Tibial artery (tissue), 4 donors: ENCODE results near the gene RBM10.

ENCODE experiments used
- DNase-seq, 2 donors: peaks; one replicate each; pipeline ENCODE4 v3.0.0-alpha.2; 2019
- H3K27ac ChIP-seq, 2 donors: fragments of 200-600 bp; sonication (generic) in 1 of 2; 1 replicate in 1 of 2; 2 replicates in 1 of 2; pipeline ENCODE4 v1.5.1; 2018 to 2019; ENCODE audit warnings: mild to moderate bottlenecking in 1 of 2
- H3K27me3 ChIP-seq, 2 donors: fragments of 200-600 bp; sonication (generic) in 1 of 2; one replicate each; pipeline versions ENCODE4 v1.5.1 to v1.6.0; 2016 to 2019
- H3K36me3 ChIP-seq, 3 donors: fragments of 200-600 bp; sonication (generic) in 2 of 3; one replicate each; pipeline ENCODE4 v1.5.1; 2016 to 2019; ENCODE audit warnings: mild to moderate bottlenecking in 2 of 3
- H3K4me1 ChIP-seq, 4 donors: fragments of 200-600 bp; sonication (generic) in 2 of 4; 1 replicate in 3 of 4; 2 replicates in 1 of 4; pipeline ENCODE4 v1.5.1; 2016 to 2019
- H3K4me3 ChIP-seq, 2 donors: fragments of 200-600 bp; sonication (generic) in 1 of 2; 1 replicate in 1 of 2; 2 replicates in 1 of 2; pipeline ENCODE4 v1.5.1; 2018 to 2019; ENCODE audit warnings: mild to moderate bottlenecking in 2 of 2
- H3K9me3 ChIP-seq, 3 donors: fragments of 200-600 bp; sonication (generic) in 1 of 3; one replicate each; pipeline ENCODE4 v1.5.1; 2016 to 2019
- CTCF ChIP-seq, 2 experiments: fragments of 200-600 bp in 1 of 2; fragments of 450-650 bp in 1 of 2; IDR thresholded peaks; one replicate each; pipeline ENCODE4 v1.5.1; 2017 to 2019; ENCODE audit warnings: antibody characterized with exemption in 2 of 2, mild to moderate bottlenecking in 1 of 2, moderate library complexity in 1 of 2
- intact Hi-C: fragments of 100-400 bp; cut with DNase I; formaldehyde crosslinking; loops from one replicate; pipeline ENCODE4 v1.15.0; 2023; ENCODE audit warnings: low total_unique reads

RBM10 gene

DNA sequence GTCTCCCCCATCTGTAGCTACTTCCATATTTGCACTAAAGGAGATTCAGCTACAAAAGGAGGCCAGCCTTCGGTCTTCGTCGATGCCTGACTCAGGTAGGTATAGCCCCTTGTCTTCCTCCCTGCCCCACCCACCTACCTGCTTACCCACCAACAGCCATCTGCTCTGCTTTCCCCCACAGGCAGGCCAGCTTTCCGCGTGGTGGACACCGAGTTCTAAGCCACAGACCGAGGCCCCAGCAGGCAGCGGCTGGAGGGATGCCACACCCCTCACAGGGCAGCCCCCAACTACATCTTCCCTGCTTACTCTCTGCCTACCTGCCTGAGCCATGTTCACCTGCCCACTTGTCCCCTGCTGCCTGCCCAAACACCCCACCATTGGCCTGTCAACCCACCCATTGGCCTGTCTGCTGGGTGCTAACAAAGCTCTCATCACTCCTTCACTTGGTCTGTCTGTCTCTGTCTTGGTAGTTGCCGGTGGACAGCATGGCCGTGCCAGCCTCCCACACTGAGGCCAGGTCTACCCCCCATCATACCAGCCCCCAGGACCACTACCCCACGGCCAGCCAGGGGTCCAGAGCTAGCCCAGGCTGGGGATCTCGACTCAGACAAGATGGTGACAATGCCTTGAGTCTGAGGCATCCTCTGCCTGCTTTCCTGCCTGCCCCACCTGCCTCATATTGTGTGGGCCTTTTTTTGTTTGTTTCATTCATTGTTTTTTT, 83.7 kb downstream of the RBM10 start:
- no peak overlapping the region for H3K4me3 ChIP-seq
- no peak for DNase-seq
- no peak for TF ChIP-seq CTCF (IDR thresholded peaks at IDR 0.05)
- intact Hi-C loops: no loop called here
- peaks cover 0 to 7% (median 2%) of the 10 kb centered on the region in 4 donors for H3K4me1 ChIP-seq
- H3K27me3 ChIP-seq: no peaks in the 10 kb centered on the region
- H3K9me3 ChIP-seq: no peaks in the 10 kb centered on the region
- peaks cover 28 to 56% (median 53%) of the 10 kb centered on the region in 3 donors for H3K36me3 ChIP-seq
- H3K27ac ChIP-seq: no peak overlapping the region

GRCh38 chrX:47229427-47229826, 84.4 kb downstream of the RBM10 start:
- no peaks in the 10 kb centered on the region for H3K27me3 ChIP-seq
- peaks cover 0 to 7% (median 2%) of the 10 kb centered on the region in 4 donors for H3K4me1 ChIP-seq
- no peak for DNase-seq
- peaks cover 28 to 49% (median 46%) of the 10 kb centered on the region in 3 donors for H3K36me3 ChIP-seq
- H3K9me3 ChIP-seq: no peaks in the 10 kb centered on the region
- H3K4me3 ChIP-seq: no peak overlapping the region
- intact Hi-C loops: no loop called here
- H3K27ac ChIP-seq: no peak overlapping the region
- TF ChIP-seq CTCF (IDR thresholded peaks at IDR 0.05): no peak

DNA sequence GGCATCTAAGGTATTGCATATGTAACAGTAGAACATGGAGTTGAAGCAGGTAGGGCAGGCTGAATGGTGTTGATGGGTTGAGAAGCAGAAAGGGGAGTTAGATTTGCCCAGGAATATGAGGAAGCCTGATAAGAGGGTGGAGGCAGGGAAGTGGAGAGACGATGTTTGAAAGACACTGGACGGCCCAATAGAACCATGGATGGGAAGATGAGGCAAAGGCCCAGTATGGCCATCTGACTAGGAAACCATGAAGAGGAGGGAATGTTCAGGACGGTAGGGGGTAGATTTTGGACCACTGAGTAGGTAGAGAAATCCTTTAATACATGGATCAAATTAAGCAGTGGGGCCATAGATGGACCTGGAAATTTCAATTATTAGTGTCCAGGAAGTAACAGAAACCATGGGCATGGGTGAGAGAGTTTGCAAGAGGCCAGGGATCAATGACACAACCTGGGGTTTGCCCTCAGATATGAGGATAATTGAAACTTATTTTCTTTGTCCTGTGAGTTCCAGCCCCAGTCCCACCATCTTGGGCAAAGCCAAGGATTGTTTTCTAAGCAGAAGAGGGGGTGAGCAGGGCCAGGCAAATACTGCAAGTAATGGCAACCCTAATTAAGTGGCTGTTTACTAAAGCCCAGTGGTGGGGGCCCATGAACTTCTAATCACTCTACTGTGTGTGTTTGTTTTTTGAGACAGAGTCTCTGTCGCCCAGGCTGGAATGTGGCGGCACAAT, 85.3 kb downstream of the RBM10 start:
- H3K9me3 ChIP-seq: no peaks in the 10 kb centered on the region
- H3K36me3 ChIP-seq: peaks cover 27 to 40% (median 37%) of the 10 kb centered on the region in 3 donors
- DNase-seq: no peak
- intact Hi-C loops: no loop called here
- no peaks in the 10 kb centered on the region for H3K27me3 ChIP-seq
- no peak overlapping the region for H3K27ac ChIP-seq
- peaks cover 0 to 10% (median 2%) of the 10 kb centered on the region in 4 donors for H3K4me1 ChIP-seq
- no peak for TF ChIP-seq CTCF (IDR thresholded peaks at IDR 0.05)
- H3K4me3 ChIP-seq: no peak overlapping the region

- H3K4me1 ChIP-seq: peaks cover 0 to 14% (median 5%) of the 10 kb centered on the region in 4 donors
- no peak for DNase-seq
- H3K9me3 ChIP-seq: no peaks in the 10 kb centered on the region
- no peak for TF ChIP-seq CTCF (IDR thresholded peaks at IDR 0.05)
- H3K27me3 ChIP-seq: no peaks in the 10 kb centered on the region
- intact Hi-C loops: no loop called here
- H3K27ac ChIP-seq: no peak overlapping the region
- H3K36me3 ChIP-seq: peaks cover 19 to 32% (median 29%) of the 10 kb centered on the region in 3 donors
- H3K4me3 ChIP-seq: no peak overlapping the region
These were observed 86.1 kb downstream of the RBM10 start for GRCh38 chrX:47231167-47231566.

DNA sequence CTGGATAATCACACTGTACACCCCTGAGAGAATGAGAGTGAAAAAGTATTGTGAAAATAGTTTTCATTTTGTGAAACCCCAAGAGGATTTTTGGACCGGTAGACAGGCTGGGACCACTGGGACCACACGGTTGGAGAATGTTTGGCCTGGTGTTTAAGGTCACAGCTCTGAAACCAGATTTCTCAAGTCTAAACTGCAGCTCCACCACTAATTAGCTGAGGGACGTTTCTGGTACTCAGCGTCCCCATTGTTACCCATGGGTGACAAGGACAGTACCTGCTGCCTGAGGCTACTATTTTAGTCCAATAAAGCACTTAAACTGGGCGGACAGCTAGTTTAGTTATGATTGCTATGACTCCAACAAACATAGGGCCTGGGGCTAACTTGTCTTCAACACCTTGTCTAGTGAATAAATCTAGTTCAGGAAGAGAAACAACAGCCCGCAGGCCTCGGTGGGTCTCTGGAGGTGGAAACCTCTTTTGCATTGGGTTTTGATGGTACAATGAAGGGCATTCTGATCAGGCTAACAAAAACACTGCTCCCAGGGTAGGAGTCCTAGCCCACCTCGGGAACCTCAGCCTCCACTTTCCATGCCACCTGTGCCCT, 87.3 kb downstream of the RBM10 start:
- intact Hi-C loops: no loop called here
- Histone ChIP-seq H3K27ac (peak overlapping the region; percentile 93 to 98), H3K27me3 (no peaks in the 10 kb centered on the region), H3K4me1 (peaks cover 0 to 18% (median 5%) of the 10 kb centered on the region in 4 donors), H3K36me3 (peaks cover 9 to 20% (median 17%) of the 10 kb centered on the region in 3 donors), H3K4me3 (peak overlapping the region; percentile 66 to 82), H3K9me3 (no peaks in the 10 kb centered on the region)
- no peak for DNase-seq
- TF ChIP-seq CTCF (IDR thresholded peaks at IDR 0.05): no peak
